OCI-LY1 (cell line): ENCODE measurements around the gene ST7.

ENCODE experiments used
- CTCF ChIP-seq: fragments of 200-600 bp; sonication (generic), shearing (Covaris generic); IDR thresholded peaks from 2 replicates; pipeline ENCODE4 v1.5.1; 2017; ENCODE audit warnings: mild to moderate bottlenecking, antibody characterized with exemption, low read length, moderate library complexity, mixed read lengths
- EZH2 ChIP-seq: fragments of 200-600 bp; sonication (generic), shearing (Covaris generic); IDR thresholded peaks from 2 replicates; pipeline ENCODE4 v1.8.0; 2017; ENCODE audit warnings: borderline replicate concordance, mixed run types, mild to moderate bottlenecking, antibody characterized with exemption, low read length, moderate library complexity, mixed read lengths

- TF ChIP-seq CTCF (no peak), EZH2 (no peak)
These were observed 219.9 kb downstream of the ST7 start for GRCh38 chr7:117173035-117173770.
